ENCODE measurements around the gene COMMD4.
"Not testable (repeated sequence)": the region's sequence is repeated elsewhere in the genome, so short reads cannot be mapped to it uniquely, and the experiment has no call there.

Gene COMMD4

DNA sequence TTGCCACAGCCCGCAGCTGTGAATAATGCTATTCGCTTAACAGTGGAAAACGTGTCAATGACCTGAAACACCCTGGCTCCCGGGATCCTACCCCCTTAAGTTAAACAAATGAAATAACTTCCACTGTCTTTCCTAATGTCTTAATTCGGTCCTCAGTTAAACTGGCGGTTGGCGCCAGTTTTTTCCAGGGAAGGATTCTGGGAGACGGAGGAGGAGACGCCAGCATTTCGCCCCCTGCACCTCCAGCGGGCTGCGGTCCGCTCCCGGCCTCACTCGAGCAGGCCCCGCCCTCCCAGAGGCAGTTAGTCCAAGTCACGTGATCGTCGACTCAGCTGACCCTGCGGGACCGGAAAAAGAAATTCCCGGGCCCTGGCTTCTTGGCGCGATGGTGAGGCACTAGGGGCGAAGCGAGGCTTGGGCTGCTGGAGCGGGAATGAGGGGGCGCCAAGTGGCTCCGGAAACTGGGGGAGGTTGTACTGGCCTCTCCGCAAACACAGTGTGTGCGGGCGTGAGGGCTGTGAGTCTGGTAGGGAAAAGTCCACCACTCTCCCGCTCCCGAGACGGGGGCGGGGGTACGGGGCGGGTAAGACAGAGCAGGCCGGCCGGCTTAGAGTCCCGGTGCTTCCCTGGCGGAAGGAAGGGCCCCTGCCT, at the start of gene COMMD4:
Gene COMMD4, plus strand, starts transcription at position 359 of the 651 bp plus-strand sequence. Its CDS starts 27 bp downstream, at position 386.
- DNase-seq (ENCODE audit: low spot score) = peak; percentile 91

DNA sequence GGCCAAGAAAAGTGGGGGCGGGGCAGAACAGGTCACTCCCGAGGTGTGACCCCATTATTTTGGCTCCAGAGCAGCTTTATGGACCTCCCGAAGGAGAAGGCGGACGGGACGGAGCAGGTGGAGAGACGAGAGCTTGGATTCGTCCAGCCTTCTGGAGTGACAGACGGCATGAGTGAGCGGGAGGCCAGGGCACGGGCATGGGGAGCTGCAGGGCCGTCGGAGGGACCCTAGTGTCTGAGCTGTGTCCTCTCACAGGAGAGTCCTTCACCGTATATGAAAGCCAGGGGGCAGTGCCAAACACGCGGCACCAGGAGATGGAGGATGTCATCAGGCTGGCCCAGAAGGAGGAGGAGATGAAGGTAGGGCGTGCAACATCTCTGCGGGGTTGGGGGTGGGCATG, 42.2 kb upstream of the COMMD4 start:
- DNase-seq (ENCODE audit: low spot score) = not testable (repeated sequence)

DNA sequence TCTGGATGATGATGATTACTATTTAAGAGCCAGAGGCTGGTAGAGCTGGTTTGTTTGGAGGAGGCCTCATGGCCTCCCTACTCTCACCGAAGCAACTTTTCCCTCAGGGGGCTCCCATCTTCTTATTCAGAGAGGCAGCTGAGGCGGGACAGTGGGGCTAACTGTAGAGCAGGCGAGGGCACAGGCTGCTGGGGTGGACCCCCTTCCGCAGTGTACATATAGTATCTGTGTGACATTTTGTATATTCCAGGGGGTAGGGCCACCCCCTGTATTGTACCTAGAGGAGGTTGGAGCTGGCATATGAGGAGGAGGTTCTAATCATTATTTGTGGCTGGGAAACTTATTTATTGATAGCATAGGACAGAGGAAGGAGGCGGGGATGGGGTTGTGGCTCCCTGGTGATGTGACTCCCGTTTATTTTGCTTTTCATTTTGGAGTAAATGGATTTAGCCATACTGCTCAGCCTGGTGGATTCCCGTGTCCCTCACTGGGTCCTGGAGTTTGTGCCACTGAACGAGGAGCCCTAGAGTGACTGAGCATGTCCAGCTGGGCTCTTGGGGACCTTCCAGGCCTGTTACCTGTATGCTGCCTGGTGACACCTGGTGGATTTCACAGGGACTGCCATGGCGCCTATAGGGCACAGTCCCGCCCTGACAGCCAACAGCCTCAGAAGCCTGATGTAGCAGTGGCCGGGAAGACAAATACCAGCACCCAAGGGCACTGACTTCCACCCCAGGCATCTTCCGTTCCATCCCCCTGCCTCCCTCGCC, 37.1 kb upstream of the COMMD4 start:
- not testable (repeated sequence) for DNase-seq (ENCODE audit: low spot score)

DNA sequence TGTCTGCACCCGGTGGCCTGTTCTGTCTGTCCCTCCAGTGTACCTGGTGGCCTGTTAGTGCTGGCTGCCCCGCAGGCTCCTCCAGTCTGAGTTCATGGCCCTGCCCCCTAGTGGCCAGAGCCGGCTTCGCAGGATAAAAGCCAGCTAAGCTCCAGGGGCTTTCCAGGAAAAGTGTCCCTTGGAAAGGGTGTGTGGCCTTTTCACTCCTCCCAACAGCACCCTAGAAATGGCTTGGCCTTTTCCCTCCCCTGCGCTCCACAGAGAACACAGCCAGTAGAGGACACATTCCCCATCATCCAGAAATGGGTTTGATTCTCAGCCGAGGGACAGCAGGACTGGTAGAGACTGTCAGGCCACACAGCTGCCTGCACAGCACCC, 36.6 kb upstream of the COMMD4 start:
- not testable (repeated sequence) for DNase-seq (ENCODE audit: low spot score)

DNA sequence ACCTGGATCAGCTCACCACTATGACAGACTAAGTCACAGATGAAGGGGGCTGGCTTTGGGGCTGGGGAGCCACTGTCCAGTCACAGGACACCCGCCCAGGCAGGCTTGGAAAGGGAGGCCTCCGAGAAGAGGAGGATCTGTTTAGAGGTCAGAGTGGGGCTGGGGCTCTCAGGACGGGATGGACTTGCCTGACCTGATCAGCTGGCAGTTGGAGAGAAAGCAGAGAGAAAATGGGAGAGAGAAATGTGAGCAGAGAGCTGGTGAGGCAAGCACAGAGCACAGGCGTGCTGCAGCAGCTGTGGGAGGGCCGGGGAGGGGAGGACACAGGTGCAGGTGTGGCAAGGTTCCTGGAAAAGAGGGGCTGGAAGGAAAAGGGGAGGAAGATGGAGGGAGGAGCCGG, 35.8 kb upstream of the COMMD4 start:
- not testable (repeated sequence) for DNase-seq (ENCODE audit: low spot score)

GRCh38 chr15:75302318-75302717, 33.5 kb upstream of the COMMD4 start:
- no peak for DNase-seq (ENCODE audit: low spot score)

DNA sequence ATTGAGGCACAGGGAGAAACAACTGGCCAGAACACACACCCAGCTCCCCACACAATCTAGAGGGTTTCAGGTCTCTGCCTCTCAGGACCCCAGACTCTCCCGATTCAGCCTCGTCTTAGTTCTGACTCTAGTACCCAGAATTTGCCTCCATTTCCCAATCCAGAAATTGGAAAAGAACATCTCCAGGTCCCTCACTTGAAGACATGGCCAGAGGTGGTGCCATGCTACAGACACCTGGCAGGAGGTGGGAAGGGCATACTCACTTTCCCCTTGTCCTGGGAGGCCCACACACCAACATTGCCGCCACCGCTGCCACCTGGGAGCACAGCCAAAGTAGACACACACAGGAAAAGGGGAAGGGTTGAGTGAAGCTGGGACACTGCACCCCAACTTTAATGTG, 33.1 kb upstream of the COMMD4 start:
- DNase-seq (ENCODE audit: low spot score) = not testable (repeated sequence)

- no peak for DNase-seq (ENCODE audit: low spot score)
Measured at GRCh38 chr15:75306188-75306587, 29.7 kb upstream of the COMMD4 start.

DNA sequence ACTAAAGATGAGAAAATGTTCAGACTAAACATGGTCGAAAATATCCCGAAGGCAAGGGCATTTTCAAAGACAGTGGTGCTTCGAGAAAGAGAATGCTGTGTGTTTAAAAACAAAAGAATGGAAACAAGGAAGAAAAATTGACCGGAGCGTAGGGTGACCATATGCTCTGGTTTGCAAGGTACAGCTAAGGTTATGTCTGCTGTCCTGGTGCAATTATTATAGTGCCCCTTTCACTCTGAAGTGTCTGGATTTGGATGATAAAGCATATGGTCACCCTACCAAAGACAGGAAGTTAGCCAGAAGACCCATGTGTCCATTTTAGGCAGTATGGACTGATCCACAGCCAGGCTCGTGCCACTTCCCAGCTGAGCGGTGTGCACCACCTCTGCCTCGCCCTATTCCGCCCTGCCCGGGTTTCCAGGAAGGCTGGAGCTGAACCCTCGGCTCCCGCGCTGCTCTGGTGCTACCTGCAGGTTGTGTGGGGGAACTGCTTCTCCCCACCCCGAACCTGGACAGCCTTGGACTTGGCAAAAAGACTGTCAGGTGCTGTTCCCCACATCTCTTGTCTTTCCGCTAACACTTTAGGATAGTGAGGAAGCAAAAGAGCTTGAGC, 28.0 kb upstream of the COMMD4 start:
- DNase-seq (ENCODE audit: low spot score) = no peak

DNA sequence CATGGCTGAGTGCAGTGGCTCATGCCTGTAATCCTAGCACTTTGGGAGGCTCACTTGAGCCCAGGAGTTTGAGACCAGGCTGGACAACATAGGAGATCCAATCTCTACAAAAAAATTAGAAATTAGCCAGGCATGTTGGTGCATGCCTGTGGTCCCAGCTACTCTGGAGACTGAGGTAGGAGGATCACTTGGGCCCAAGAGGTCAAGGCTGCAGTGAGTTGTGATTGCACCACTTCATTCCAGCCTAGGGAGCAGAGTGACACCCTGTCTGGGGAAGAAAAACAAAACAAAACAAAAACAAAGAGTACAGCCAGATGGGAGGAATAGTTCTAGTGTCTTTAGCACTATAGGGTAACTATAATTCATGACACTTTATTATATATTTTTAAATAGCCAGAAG, 26.2 kb upstream of the COMMD4 start:
- DNase-seq (ENCODE audit: low spot score) = no peak

- not testable (repeated sequence) for DNase-seq (ENCODE audit: low spot score)
Measured at GRCh38 chr15:75312548-75312947, 23.3 kb upstream of the COMMD4 start.

- no peak for DNase-seq (ENCODE audit: low spot score)
Measured at GRCh38 chr15:75313116-75313845, 22.6 kb upstream of the COMMD4 start.

- DNase-seq (ENCODE audit: low spot score) = no peak
Measured at GRCh38 chr15:75314552-75315290, 21.1 kb upstream of the COMMD4 start.

GRCh38 chr15:75319231-75319897, 16.5 kb upstream of the COMMD4 start:
- not testable (repeated sequence) for DNase-seq (ENCODE audit: low spot score)

- no peak for DNase-seq (ENCODE audit: low spot score)
Measured at GRCh38 chr15:75321711-75322110, 14.2 kb upstream of the COMMD4 start.

- DNase-seq (ENCODE audit: low spot score) = no peak
Measured at GRCh38 chr15:75325922-75326321, 9.9 kb upstream of the COMMD4 start.

DNA sequence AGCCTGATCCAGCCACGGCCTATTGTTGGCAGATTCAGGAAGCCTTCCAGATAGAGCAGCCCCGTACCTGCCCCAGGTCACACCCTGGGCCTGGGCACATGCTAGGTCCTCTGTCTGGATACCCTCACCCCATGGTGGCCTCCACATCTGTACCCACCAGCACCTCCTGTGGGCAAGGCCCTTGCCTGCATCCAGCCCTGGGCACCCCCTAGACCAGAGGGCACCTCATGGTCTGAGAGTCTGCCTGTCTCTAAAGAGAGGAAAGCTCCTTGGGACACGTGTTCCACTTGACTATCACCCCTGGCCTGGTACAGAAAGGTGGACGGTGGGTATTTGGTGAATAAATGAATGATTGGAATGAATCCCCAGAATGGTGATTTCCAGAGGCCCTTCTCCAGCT, 8.9 kb upstream of the COMMD4 start:
- no peak for DNase-seq (ENCODE audit: low spot score)

DNA sequence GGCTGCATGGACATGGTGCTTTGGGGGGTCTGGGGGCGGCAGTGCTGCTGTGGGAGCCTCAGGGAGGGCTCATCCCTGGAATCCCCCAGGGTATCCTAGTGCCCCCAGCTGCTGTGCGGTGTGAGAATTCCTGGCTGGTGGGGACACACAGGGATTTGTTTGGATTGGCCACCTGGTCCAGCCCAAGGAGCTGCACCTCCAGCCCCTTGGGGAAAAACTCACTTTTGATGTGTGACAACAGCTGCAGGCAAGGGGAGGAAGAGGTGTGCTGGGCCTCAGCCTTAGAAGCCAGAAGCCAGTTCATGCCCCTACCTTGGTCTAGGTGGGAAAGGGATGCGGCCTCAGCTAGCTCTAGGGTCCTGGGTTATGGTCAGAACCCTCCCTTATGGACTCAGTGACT, 8.4 kb upstream of the COMMD4 start:
- no peak for DNase-seq (ENCODE audit: low spot score)

DNA sequence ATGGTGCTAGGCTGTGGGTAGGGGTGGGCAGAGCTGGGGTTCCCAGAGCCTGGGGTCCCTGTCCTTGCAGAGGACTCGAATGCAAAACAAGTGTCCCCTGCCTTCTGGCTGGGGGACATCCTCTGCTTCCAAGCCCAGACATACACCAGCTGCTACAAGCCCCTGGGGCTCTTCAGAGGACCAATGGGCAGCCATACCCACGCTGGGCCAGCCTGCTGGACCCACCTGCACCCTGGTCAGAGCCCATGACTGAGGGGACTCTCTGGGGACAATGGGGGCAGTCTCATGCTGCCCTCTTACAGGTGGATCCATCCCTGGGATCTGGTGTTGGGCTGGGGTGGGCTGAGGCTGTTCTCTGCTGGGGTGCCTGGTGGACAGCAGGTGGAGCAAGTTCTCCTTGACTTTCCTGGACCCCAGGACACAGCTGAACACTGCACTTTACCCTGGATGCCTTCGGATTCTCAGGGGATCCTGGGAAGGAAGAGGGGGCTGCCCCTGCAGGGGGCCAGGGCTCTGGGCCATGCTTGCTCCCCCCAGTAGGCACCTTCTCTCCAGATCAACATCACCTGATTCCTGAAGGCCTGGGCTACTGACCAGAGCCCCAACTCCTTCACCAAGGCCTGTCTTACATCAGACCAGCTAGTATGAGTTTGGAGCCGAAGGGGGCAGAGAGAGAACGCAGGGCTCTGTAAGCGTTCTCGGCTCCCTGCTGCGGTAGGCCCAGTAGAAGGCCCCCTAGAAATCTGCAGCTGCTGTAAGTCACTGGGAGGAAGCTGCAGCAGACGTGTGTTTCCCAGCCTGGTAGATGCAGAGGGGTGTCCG, 7.2 kb upstream of the COMMD4 start:
- DNase-seq (ENCODE audit: low spot score) = no peak

GRCh38 chr15:75329571-75329970, 6.3 kb upstream of the COMMD4 start:
- DNase-seq (ENCODE audit: low spot score) = no peak

Measured in globus pallidus (tissue), 1 donor.